Hepatocyte (in vitro differentiated cells): ENCODE results near the gene IGSF10.

ENCODE experiments used
- CTCF ChIP-seq: fragments of 200-600 bp; sonication (generic); IDR thresholded peaks from 2 replicates; pipeline ENCODE4 v1.5.1; 2016; ENCODE audit warnings: antibody characterized with exemption, mild to moderate bottlenecking; ENCODE audit not compliant: poor library complexity
- EZH2 ChIP-seq: fragments of 200-600 bp; sonication (generic); IDR thresholded peaks from 2 replicates; pipeline ENCODE4 v1.6.1; 2016; ENCODE audit warnings: antibody characterized with exemption, mild to moderate bottlenecking, borderline replicate concordance
- EZH2phosphoT487 ChIP-seq: fragments of 200-600 bp; sonication (generic); IDR thresholded peaks from one replicate; pipeline ENCODE4 v1.6.1; 2018; ENCODE audit warnings: antibody characterized with exemption, mild to moderate bottlenecking, low read depth, moderate library complexity; ENCODE audit not compliant: unreplicated experiment, severe bottlenecking

DNA sequence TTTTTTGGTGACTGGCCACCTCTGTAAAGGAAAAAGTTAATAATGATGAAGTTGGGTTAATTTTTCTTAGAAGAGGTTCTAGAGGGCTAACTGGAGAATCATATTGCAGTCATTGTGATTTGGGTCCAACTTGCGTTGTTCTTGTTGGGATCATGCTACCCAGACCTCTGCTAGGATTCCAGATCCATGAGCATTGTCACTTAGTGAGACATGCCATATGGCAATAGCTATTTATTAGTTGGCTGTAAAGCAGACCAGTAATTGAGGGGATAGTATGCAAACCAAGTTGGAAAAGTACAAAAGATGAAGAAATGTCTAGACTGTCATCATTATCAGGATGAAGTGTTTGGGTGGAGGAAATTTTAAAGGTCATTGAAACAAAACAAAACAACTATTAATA lies 45.6 kb downstream of the IGSF10 start:
- TF ChIP-seq CTCF, result no peak
- no peak for TF ChIP-seq EZH2
- TF ChIP-seq EZH2phosphoT487, result no peak
